SU-DHL-6 (cell line): Measurements from ENCODE around the gene VEGFB.
A peak's percentile ranks its signal among the peaks of the same experiment; 100 is the strongest.

Source experiments
- H2AFZ ChIP-seq: fragments of 200-600 bp; sonication (generic); 2 replicates; pipeline ENCODE4 v1.6.1; 2014; ENCODE audit warnings: low read depth, mild to moderate bottlenecking, moderate library complexity, mixed read lengths, antibody characterized with exemption, low read length; ENCODE audit not compliant: severe bottlenecking
- H3F3A ChIP-seq: fragments of 200-600 bp; shearing (Covaris generic); 2 replicates; pipeline ENCODE4 v1.6.0; 2016; ENCODE audit warnings: antibody characterized with exemption, mild to moderate bottlenecking; ENCODE audit not compliant: insufficient read depth
- H3K27ac ChIP-seq: fragments of 200-600 bp; sonication (generic); 2 replicates; pipeline ENCODE4 v1.5.1; 2016; ENCODE audit warnings: low read depth, mild to moderate bottlenecking, low read length, moderate library complexity, mixed read lengths
- H3K27me3 ChIP-seq: fragments of 200-600 bp; sonication (generic), shearing (Covaris generic); 2 replicates; pipeline ENCODE4 v1.6.0; 2014; ENCODE audit warnings: mild to moderate bottlenecking, low read length
- H3K36me3 ChIP-seq: fragments of 200-600 bp; sonication (generic); 2 replicates; pipeline ENCODE4 v1.6.1; 2014; ENCODE audit warnings: mild to moderate bottlenecking, low read length, mixed read lengths
- H3K4me2 ChIP-seq: fragments of 300-600, 200-600 bp; shearing (Covaris generic), sonication (generic); 2 replicates; pipeline ENCODE4 v1.6.0; 2014; ENCODE audit warnings: low read length, low read depth, mild to moderate bottlenecking; ENCODE audit not compliant: poor library complexity, severe bottlenecking
- H3K4me3 ChIP-seq: fragments of 200-600 bp; sonication (generic); 2 replicates; pipeline ENCODE4 v1.5.1; 2014; ENCODE audit warnings: antibody characterized with exemption, low read length, mild to moderate bottlenecking, mixed read lengths; ENCODE audit not compliant: insufficient read depth, poor library complexity, severe bottlenecking
- H3K79me2 ChIP-seq: fragments of 200-600 bp; sonication (generic); 2 replicates; pipeline ENCODE4 v1.6.1; 2014; ENCODE audit warnings: mild to moderate bottlenecking, low read length, moderate library complexity; ENCODE audit not compliant: insufficient read depth
- H3K9ac ChIP-seq: fragments of 200-600 bp; sonication (generic); 2 replicates; pipeline ENCODE4 v1.7.0; 2014; ENCODE audit warnings: mild to moderate bottlenecking, low read length
- H3K9me2 ChIP-seq: fragments of 200-600 bp; sonication (generic); replicated peaks from 2 replicates; pipeline ENCODE4 v1.6.1; 2014; ENCODE audit warnings: low read length; ENCODE audit not compliant: insufficient read depth
- H3K9me3 ChIP-seq: fragments of 200-600 bp; sonication (generic); 2 replicates; pipeline ENCODE4 v1.6.1; 2014; ENCODE audit warnings: low read length, mixed read lengths; ENCODE audit not compliant: insufficient read depth
- H4K20me1 ChIP-seq: fragments of 200-600 bp; sonication (generic); 2 replicates; pipeline ENCODE4 v1.6.1; 2014; ENCODE audit warnings: low read depth, mild to moderate bottlenecking, antibody characterized with exemption, low read length, moderate library complexity, mixed read lengths
- EZH2phosphoT487 ChIP-seq: fragments of 200-600 bp; sonication (generic), shearing (Covaris generic); conservative IDR thresholded peaks from 2 replicates; pipeline ENCODE4 v1.6.1; 2018; ENCODE audit warnings: mild to moderate bottlenecking, antibody characterized with exemption, low read length, moderate library complexity, mixed read lengths
- TF ChIP-seq, protein P1 (sequence below): fragments of 200-600 bp; sonication (generic); IDR thresholded peaks from one replicate; pipeline ENCODE4 v1.5.1; 2017; ENCODE audit warnings: antibody characterized with exemption, mild to moderate bottlenecking, low read length, moderate library complexity; ENCODE audit not compliant: insufficient read depth, poor library complexity, severe bottlenecking

The VEGFB gene, protein sequence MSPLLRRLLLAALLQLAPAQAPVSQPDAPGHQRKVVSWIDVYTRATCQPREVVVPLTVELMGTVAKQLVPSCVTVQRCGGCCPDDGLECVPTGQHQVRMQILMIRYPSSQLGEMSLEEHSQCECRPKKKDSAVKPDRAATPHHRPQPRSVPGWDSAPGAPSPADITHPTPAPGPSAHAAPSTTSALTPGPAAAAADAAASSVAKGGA

DNA sequence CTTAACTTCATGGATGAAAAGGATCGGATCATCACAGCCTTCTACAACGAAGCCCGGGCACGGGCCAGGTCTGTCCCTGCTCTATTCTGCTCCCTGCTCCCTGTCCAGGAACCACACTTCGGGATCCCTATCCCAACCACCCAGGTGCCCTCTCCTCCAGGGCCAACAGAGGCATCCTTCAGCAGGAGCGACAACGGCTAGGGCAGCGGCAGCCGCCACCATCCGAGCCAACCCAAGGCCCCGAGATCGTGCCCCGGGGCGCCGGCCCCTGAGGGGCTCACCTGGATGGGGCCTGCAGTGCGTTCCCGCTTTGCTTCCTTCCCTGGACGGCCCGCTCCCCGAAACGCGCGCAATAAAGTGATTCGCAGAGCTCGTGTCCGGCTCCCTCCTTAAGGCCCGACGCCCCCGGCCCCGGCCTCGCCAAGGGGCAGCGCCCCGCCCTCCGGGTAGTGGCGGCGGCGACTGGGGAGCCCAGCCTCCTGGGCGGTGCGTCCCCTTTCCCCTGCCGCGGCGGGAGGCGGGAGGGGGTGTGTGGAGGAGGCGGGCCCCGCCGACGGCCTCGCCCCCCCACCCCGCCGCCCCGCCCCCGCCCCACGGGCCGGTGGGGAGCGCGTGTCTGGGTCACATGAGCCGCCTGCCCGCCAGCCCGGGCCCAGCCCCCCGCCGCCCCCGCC lies at the start of gene VEGFB:
Gene VEGFB, plus strand, starts transcription at position 672 of the 674 bp plus-strand sequence. CDS start 250 bp downstream, outside the sequence.
- no peak for TF ChIP-seq EZH2phosphoT487
- TF ChIP-seq, protein P1, sequence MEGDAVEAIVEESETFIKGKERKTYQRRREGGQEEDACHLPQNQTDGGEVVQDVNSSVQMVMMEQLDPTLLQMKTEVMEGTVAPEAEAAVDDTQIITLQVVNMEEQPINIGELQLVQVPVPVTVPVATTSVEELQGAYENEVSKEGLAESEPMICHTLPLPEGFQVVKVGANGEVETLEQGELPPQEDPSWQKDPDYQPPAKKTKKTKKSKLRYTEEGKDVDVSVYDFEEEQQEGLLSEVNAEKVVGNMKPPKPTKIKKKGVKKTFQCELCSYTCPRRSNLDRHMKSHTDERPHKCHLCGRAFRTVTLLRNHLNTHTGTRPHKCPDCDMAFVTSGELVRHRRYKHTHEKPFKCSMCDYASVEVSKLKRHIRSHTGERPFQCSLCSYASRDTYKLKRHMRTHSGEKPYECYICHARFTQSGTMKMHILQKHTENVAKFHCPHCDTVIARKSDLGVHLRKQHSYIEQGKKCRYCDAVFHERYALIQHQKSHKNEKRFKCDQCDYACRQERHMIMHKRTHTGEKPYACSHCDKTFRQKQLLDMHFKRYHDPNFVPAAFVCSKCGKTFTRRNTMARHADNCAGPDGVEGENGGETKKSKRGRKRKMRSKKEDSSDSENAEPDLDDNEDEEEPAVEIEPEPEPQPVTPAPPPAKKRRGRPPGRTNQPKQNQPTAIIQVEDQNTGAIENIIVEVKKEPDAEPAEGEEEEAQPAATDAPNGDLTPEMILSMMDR: no peak
- Histone ChIP-seq H3K9ac (peak within 1 kb of the TSS; percentile 73), H3K4me3 (peak within 1 kb of the TSS; percentile 72), H4K20me1 (no peaks in the 10 kb centered on the region), H3K4me2 (peak within 1 kb of the TSS; percentile 81), H3K79me2 (peaks cover 7% of the 10 kb centered on the region; the same call in 1 of the 2 replicates), H3K9me3 (no peaks in the 10 kb centered on the region), H2AFZ (no peak within 1 kb of the TSS), H3K27me3 (no peaks in the 10 kb centered on the region), H3F3A (peaks cover 34% of the 10 kb centered on the region), H3K36me3 (no peaks in the 10 kb centered on the region), H3K9me2 (no peaks in the 10 kb centered on the region), H3K27ac (peak within 1 kb of the TSS; percentile 62)

DNA sequence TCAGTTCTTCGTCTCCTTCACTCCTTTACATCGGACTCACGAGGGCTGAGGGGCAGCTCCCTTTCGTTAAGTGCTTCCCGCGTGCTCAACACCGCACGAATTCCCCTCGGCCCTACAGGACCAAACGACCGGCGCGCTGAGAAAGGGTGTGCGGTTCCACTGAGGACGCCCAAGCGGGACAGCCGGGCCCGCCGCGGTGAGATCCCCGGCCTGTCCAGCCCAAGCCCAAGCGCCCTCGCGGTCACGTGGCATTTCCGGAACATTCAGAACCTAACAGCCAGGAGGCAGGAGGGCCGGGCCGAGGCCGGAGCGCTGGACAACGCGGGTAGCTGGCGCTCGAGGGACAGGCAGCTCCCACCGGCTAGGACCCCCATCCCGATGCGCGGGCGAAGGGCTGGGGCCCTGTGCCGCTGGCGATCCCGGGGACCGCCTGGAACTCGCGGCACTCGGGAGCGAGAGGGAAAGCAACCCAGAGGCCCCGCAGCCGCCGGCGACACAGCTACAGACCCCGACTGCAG lies 49.1 kb upstream of the VEGFB start:
- Histone ChIP-seq H3K9me3 (no peaks in the 10 kb centered on the region), H3F3A (0 out of 2 replicates have a peak, but pooled peaks cover 7% of the 10 kb centered on the region), H3K4me2 (peak overlapping the region; percentile 98), H3K36me3 (peaks cover 4% of the 10 kb centered on the region; the same call in 1 of the 2 replicates), H3K79me2 (peaks cover 12% of the 10 kb centered on the region), H3K9me2 (no peaks in the 10 kb centered on the region), H3K27me3 (no peaks in the 10 kb centered on the region), H3K9ac (peak overlapping the region; percentile 90), H3K4me3 (peak overlapping the region; percentile 84), H3K27ac (peak overlapping the region; percentile 55), H2AFZ (peak overlapping the region; percentile 4), H4K20me1 (no peaks in the 10 kb centered on the region; the same call in 1 of the 2 replicates)
- TF ChIP-seq EZH2phosphoT487: no peak
- TF ChIP-seq, protein P1: no peak

DNA sequence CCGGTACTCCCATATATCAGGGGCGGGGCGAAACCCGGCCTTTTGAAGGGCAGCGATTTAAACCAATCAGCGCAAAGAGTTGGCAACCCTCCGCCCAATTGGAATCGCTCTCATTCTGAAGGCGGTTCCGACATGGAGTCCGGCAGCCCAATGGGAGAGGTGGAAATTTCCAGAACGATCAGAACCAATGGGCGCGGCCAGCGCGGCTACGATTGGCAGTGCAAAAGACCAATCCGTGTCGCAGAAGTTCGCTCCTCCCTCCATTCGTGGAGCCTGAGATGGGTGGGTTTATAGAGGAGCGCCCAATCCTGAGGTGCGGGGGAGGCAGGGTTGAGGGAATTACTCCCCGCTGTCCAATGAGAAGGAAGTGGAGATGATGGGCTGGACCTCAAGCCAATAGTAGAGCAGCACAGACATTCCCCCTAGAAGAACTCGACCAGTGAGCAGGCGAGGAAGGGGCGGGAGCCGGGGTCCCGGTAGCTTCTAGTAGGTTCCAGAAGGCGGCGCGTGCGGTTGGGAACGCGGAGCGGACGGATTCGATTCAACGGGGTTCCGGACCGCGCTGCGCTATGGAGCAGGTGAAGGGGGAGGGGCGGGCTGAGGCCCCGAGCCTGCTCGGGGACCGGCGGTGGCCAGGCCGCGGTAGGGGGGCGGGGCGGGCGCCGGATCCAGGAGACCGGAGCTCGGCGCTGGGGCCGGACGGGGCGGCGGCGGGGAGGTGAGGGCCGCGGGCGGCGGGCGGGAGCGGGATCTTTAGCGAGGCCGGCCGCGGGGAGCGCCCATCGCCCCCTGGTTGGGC lies 48.5 kb upstream of the VEGFB start, which contains the start of gene STIP1:
Gene STIP1, plus strand, starts transcription at position 479 of the 799 bp plus-strand sequence. Its CDS starts 91 bp downstream, at position 570.
- H3K79me2 ChIP-seq: peaks cover 12% of the 10 kb centered on the region

More for the DNA sequence above, 48.5 kb upstream of the VEGFB start, which contains the start of gene STIP1:
- TF ChIP-seq EZH2phosphoT487: no peak
- TF ChIP-seq, protein P1: no peak
- Histone ChIP-seq H3K9ac (peak within 1 kb of the TSS; percentile 90), H2AFZ (peak within 1 kb of the TSS; percentile 4), H4K20me1 (no peaks in the 10 kb centered on the region; the same call in 1 of the 2 replicates), H3K9me3 (no peaks in the 10 kb centered on the region), H3K27me3 (no peaks in the 10 kb centered on the region), H3K4me3 (peak within 1 kb of the TSS; percentile 84), H3F3A (0 out of 2 replicates have a peak, but pooled peaks cover 7% of the 10 kb centered on the region), H3K9me2 (no peaks in the 10 kb centered on the region), H3K27ac (peak within 1 kb of the TSS; percentile 57), H3K36me3 (peaks cover 4% of the 10 kb centered on the region; the same call in 1 of the 2 replicates), H3K4me2 (peak within 1 kb of the TSS; percentile 98)
